Type B pancreatic cell (in vitro differentiated cells): Measurements from ENCODE around the gene WFIKKN1. TPM values are rescaled to one million over a fixed set of nuclear protein-coding genes. Genes with fewer than 3 reads are reported as not detected.

Experiments
- DNase-seq: peaks from one replicate; pipeline ENCODE4 v3.0.0; 2021; ENCODE audit warnings: mixed read lengths; ENCODE audit not compliant: unreplicated experiment; ENCODE audit errors: extremely low spot score
- H3K27ac Mint-ChIP-seq: 2 replicates; pipeline ENCODE4 v1.8.0; 2021; ENCODE audit warnings: mild to moderate bottlenecking, mixed read lengths
- H3K27me3 Mint-ChIP-seq: 2 replicates; pipeline ENCODE4 v1.8.0; 2021; ENCODE audit warnings: mixed read lengths
- H3K36me3 Mint-ChIP-seq: 2 replicates; pipeline ENCODE4 v1.8.0; 2021; ENCODE audit warnings: mixed read lengths
- H3K4me1 Mint-ChIP-seq: one replicate; pipeline ENCODE4 v1.8.0; 2021; ENCODE audit warnings: mixed read lengths; ENCODE audit not compliant: unreplicated experiment
- H3K4me3 Mint-ChIP-seq: 2 replicates; pipeline ENCODE4 v1.8.0; 2021; ENCODE audit warnings: mild to moderate bottlenecking, mixed read lengths
- H3K9me3 Mint-ChIP-seq: 2 replicates; pipeline ENCODE4 v1.8.0; 2021; ENCODE audit warnings: mixed read lengths
- CTCF ChIP-seq: fragments of 200-600 bp; sonication (generic); conservative IDR thresholded peaks from 2 replicates; pipeline ENCODE4 v1.5.0; 2021; ENCODE audit warnings: antibody characterized with exemption, mild to moderate bottlenecking
- total RNA-seq: library from RNA; stranded (reverse); gene quantifications from 2 replicates; pipeline ENCODE4 v1.2.1, GENCODE V29; 2021; ENCODE audit warnings: low replicate concordance

Gene WFIKKN1
- total RNA-seq, 1 donor from 2014 or later, result 9.0 TPM

GRCh38 chr16:589658-590187 lies 41.1 kb upstream of the WFIKKN1 start, which contains the start of gene RAB40C:
Gene RAB40C (plus strand): TSS chr16:590066. CDS start chr16:590292, 226 bp downstream.
- Mint-ChIP-seq H3K36me3 (peaks cover 4% of the 10 kb centered on the region), H3K4me3 (peak within 1 kb of the TSS; percentile 98), H3K9me3 (no peaks in the 10 kb centered on the region), H3K4me1 (peaks cover 37% of the 10 kb centered on the region), H3K27me3 (no peaks in the 10 kb centered on the region), H3K27ac (peak within 1 kb of the TSS; percentile 99)
- no peak for TF ChIP-seq CTCF
- peak; percentile 99 for DNase-seq

DNA sequence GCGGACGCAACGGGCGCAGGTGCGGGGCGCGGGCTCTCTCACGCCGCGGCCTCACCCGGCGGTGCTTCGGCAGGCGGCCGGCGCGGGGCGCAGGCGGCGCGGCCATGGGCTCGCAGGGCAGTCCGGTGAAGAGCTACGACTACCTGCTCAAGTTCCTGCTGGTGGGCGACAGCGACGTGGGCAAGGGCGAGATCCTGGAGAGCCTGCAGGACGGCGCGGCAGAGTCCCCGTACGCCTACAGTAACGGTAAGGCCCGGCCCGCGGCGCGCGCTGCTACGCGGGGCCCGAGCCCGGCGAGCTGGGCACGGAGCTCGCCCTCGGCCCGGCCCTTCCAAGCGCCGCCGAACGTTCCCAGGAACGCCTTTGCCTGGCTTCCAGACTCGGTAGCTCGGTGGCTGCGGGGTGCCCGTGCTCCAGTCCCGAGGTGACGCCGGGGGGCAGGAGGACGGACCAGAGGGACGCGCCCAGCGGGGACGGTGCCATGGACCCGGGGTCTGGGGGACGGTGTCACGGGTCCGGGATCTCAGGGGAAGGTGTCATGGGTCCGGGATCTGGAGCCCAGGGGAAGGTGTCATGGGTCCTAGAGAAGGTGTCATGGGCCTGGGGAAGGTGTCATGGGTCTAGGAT lies 40.5 kb upstream of the WFIKKN1 start:
- Mint-ChIP-seq H3K4me1 (peaks cover 36% of the 10 kb centered on the region), H3K4me3 (peak overlapping the region; percentile 91), H3K27ac (peak overlapping the region; percentile 79), H3K27me3 (no peaks in the 10 kb centered on the region), H3K36me3 (peaks cover 4% of the 10 kb centered on the region), H3K9me3 (no peaks in the 10 kb centered on the region)
- no peak for DNase-seq
- no peak for TF ChIP-seq CTCF

- DNase-seq, result no peak
- H3K27me3 Mint-ChIP-seq, result no peaks in the 10 kb centered on the region
- peak overlapping the region; percentile 79 for H3K27ac Mint-ChIP-seq
- H3K9me3 Mint-ChIP-seq, result no peaks in the 10 kb centered on the region
- no peak for TF ChIP-seq CTCF
- peak overlapping the region; percentile 91 for H3K4me3 Mint-ChIP-seq
- peaks cover 31% of the 10 kb centered on the region for H3K4me1 Mint-ChIP-seq
- H3K36me3 Mint-ChIP-seq, result peaks cover 4% of the 10 kb centered on the region
These were observed 40.0 kb upstream of the WFIKKN1 start for GRCh38 chr16:590815-591200.

DNA sequence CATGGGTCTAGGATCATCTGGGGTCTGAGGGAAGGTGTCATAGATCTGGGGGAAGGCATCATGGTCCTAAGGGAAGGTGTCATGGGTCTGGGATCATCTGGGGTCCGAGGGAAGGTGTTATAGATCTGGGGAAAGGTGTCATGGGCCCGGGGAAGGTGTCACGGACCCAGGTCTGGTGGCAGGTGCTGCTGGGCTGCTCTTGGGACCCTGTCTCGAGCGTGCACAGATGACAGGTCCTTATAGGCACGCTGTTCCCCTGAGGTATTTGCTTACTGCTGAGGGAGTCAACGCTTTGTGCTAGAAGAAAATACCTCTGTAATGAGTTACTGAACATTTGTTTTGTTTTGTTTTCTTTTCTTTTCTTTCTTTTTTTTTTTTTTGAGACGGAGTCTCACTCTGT lies 39.6 kb upstream of the WFIKKN1 start:
- DNase-seq, result no peak
- Mint-ChIP-seq H3K4me1 (peaks cover 29% of the 10 kb centered on the region), H3K4me3 (peak overlapping the region; percentile 91), H3K9me3 (no peaks in the 10 kb centered on the region), H3K27ac (peak overlapping the region; percentile 79), H3K27me3 (no peaks in the 10 kb centered on the region), H3K36me3 (peaks cover 4% of the 10 kb centered on the region)
- no peak for TF ChIP-seq CTCF

GRCh38 chr16:591892-592517 lies 38.8 kb upstream of the WFIKKN1 start:
- H3K36me3 Mint-ChIP-seq, result peaks cover 12% of the 10 kb centered on the region
- no peak for TF ChIP-seq CTCF
- DNase-seq, result no peak
- no peaks in the 10 kb centered on the region for H3K27me3 Mint-ChIP-seq
- H3K9me3 Mint-ChIP-seq, result no peaks in the 10 kb centered on the region
- H3K4me1 Mint-ChIP-seq, result peaks cover 29% of the 10 kb centered on the region
- peak overlapping the region; percentile 91 for H3K4me3 Mint-ChIP-seq
- H3K27ac Mint-ChIP-seq, result peak overlapping the region; percentile 90
